ENCODE measurements around the gene WDR18. TPM values are rescaled to one million over a fixed set of nuclear protein-coding genes. Genes with fewer than 3 reads are reported as not detected.

Gene WDR18
- total and polyA plus RNA-seq, 2 donors from 2014 or later, result 40.3 to 77.2 TPM

GRCh38 chr19:1028062-1028926 is 44.1 kb downstream of the WDR18 start:
- DNase-seq (peak; percentile 90 to 96 (median 93)), FAIRE-seq (no peak)
- no peak for TF ChIP-seq CTCF (IDR thresholded peaks at IDR 0.05; ENCODE audit: borderline replicate concordance, extremely low read depth, insufficient read depth)
- H3K4me3 ChIP-seq (ENCODE audit: low read length in 3 of 3), result peak overlapping the region; percentile 17 to 84 (median 58)
- peaks cover 3 to 8% (median 4%) of the 10 kb centered on the region in 3 donors for H3K36me3 ChIP-seq (ENCODE audit: control insufficient read depth in 2 of 3, insufficient read depth in 3 of 3, low read length in 3 of 3)
- peaks cover 0 to 8% (median 0%) of the 10 kb centered on the region in 3 donors for H3K4me1 ChIP-seq (ENCODE audit: control insufficient read depth in 2 of 3, insufficient read depth in 2 of 3, low read depth in 1 of 3, low read length in 3 of 3)
- no peaks in the 10 kb centered on the region for H3K27me3 ChIP-seq (ENCODE audit: control insufficient read depth, insufficient read depth, low read length)
- intact Hi-C loops (cut with DNase I), result no loop called here
- peak overlapping the region in 2 of 3 donors; percentile 34 to 54 for H3K9ac ChIP-seq (ENCODE audit: low read length in 3 of 3)
- peak overlapping the region; percentile 88 to 96 for H3K27ac ChIP-seq (ENCODE audit: low read depth in 2 of 2, low read length in 2 of 2)
- no peaks in the 10 kb centered on the region for H3K9me3 ChIP-seq (ENCODE audit: control insufficient read depth in 2 of 3, insufficient read depth in 1 of 3, low read length in 3 of 3)

- H3K9me3 ChIP-seq (ENCODE audit: control insufficient read depth in 2 of 3, insufficient read depth in 1 of 3, low read length in 3 of 3), result no peaks in the 10 kb centered on the region
- H3K4me1 ChIP-seq (ENCODE audit: control insufficient read depth in 2 of 3, insufficient read depth in 2 of 3, low read depth in 1 of 3, low read length in 3 of 3), result peaks cover 0 to 8% (median 0%) of the 10 kb centered on the region in 3 donors
- peaks cover 3 to 8% (median 4%) of the 10 kb centered on the region in 3 donors for H3K36me3 ChIP-seq (ENCODE audit: control insufficient read depth in 2 of 3, insufficient read depth in 3 of 3, low read length in 3 of 3)
- TF ChIP-seq CTCF (IDR thresholded peaks at IDR 0.05; ENCODE audit: borderline replicate concordance, extremely low read depth, insufficient read depth), result no peak
- FAIRE-seq, result no peak
- intact Hi-C loops (cut with DNase I), result no loop called here
- H3K9ac ChIP-seq (ENCODE audit: low read length in 3 of 3), result no peak overlapping the region
- no peaks in the 10 kb centered on the region for H3K27me3 ChIP-seq (ENCODE audit: control insufficient read depth, insufficient read depth, low read length)
- DNase-seq, result no peak
- H3K4me3 ChIP-seq (ENCODE audit: low read length in 3 of 3), result no peak overlapping the region
- no peak overlapping the region for H3K27ac ChIP-seq (ENCODE audit: low read depth in 2 of 2, low read length in 2 of 2)
These were observed 48.2 kb downstream of the WDR18 start for GRCh38 chr19:1032264-1032867.

- Histone ChIP-seq H3K4me1 (ENCODE audit: control insufficient read depth in 2 of 3, insufficient read depth in 2 of 3, low read depth in 1 of 3, low read length in 3 of 3) (peaks cover 0 to 16% (median 9%) of the 10 kb centered on the region in 3 donors), H3K9me3 (ENCODE audit: control insufficient read depth in 2 of 3, insufficient read depth in 1 of 3, low read length in 3 of 3) (no peaks in the 10 kb centered on the region), H3K36me3 (ENCODE audit: control insufficient read depth in 2 of 3, insufficient read depth in 3 of 3, low read length in 3 of 3) (peaks cover 3 to 8% (median 4%) of the 10 kb centered on the region in 3 donors), H3K4me3 (ENCODE audit: low read length in 3 of 3) (no peak overlapping the region), H3K27ac (ENCODE audit: low read depth in 2 of 2, low read length in 2 of 2) (no peak overlapping the region), H3K27me3 (ENCODE audit: control insufficient read depth, insufficient read depth, low read length) (no peaks in the 10 kb centered on the region), H3K9ac (ENCODE audit: low read length in 3 of 3) (no peak overlapping the region)
- intact Hi-C loops (cut with DNase I), result no loop called here
- DNase-seq (peak in 1 of 5 donors; percentile 80), FAIRE-seq (no peak)
- TF ChIP-seq CTCF (IDR thresholded peaks at IDR 0.05; ENCODE audit: borderline replicate concordance, extremely low read depth, insufficient read depth), result no peak
These were observed 52.0 kb downstream of the WDR18 start for GRCh38 chr19:1035998-1036621.
